Measurements from ENCODE around the gene USP13. TPM values are rescaled to one million over a fixed set of nuclear protein-coding genes. Genes with fewer than 3 reads are reported as not detected.

USP13 gene, protein sequence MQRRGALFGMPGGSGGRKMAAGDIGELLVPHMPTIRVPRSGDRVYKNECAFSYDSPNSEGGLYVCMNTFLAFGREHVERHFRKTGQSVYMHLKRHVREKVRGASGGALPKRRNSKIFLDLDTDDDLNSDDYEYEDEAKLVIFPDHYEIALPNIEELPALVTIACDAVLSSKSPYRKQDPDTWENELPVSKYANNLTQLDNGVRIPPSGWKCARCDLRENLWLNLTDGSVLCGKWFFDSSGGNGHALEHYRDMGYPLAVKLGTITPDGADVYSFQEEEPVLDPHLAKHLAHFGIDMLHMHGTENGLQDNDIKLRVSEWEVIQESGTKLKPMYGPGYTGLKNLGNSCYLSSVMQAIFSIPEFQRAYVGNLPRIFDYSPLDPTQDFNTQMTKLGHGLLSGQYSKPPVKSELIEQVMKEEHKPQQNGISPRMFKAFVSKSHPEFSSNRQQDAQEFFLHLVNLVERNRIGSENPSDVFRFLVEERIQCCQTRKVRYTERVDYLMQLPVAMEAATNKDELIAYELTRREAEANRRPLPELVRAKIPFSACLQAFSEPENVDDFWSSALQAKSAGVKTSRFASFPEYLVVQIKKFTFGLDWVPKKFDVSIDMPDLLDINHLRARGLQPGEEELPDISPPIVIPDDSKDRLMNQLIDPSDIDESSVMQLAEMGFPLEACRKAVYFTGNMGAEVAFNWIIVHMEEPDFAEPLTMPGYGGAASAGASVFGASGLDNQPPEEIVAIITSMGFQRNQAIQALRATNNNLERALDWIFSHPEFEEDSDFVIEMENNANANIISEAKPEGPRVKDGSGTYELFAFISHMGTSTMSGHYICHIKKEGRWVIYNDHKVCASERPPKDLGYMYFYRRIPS
- 9.3 to 11.6 TPM (median 9.8 TPM) in 5 replicates for total RNA-seq (2022; extraction: Qiagen RNA extraction; ENCODE audit: low read depth)

DNA sequence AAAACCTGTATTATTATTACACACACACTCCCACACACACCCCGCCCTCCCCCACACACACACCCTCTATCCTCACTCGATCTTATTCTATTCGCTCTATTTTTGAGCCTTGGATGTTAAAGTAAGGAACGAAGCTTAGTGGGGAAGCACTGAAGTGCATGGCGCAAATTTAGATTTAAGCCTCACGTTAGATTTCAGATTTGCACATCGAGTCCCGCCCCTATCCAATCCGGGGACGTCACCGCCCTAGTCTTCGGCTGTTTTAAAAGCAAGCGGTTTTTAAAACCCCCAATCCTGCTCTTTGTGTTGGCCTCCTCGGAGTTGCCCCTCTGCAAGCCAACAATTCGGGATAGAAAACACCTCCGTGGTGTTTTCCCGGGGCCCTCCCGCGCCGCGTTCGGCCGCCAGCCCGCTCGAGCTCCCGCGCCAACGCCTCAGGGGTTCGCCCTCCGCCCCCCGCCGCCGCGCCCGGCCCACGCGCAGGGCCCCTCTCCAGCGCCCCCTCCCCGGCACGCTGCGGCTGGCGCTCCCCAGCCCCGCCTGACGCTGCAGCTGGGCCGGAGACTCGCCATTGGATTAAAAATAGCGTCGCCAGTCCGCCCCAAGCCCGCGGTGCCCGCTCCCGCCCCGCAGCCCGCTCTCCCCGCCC, at the start of gene USP13:
USP13 (plus strand) TSS at position 594 of the 649 bp plus-strand sequence. CDS start 186 bp downstream, outside the sequence.

DNA sequence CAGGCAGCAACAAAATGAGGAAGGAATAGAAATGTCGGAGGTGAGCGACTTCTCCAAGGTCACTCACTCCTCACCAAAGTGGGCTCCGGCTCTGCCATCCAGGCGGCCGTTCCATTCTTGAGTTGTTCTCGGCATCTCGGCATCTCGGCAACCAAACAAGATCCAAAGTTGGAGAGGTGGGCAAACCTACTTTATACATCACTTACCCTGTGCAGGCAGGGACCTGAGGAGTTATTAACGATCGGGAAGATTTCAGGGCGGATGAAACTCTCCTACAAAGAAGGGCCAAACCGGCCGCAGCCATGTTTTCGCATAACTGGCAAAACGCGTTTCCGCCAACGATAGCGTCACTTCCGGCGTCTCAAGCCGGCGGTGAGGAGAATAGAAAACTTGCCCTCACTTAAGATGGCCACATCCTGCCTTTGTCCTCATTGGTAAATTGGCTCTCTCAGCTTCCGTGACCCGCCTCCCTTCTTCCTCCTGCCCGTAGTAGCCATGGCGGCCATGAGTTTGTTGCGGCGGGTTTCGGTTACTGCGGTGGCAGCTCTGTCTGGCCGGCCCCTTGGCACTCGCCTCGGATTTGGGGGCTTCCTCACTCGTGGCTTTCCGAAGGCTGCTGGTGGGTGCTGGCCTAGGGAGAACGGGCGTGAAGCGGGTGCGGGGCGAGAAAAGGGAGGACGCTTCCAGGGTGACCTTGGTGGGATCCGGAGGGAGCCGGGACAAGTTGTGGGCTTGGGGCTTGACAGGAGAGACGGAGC, 48.3 kb upstream of the USP13 start, which contains the start of the genes MRPL47 and NDUFB5:
MRPL47 (minus strand) TSS at position 318 of the 758 bp plus-strand sequence; CDS start at position 304, 14 bp downstream.
NDUFB5 (plus strand) TSS at position 474 of the 758 bp plus-strand sequence; CDS start at position 496, 22 bp downstream.

Other genes starting within 250 kb of the USP13 start
- 9.7 to 16.0 TPM (median 14.1 TPM) in 5 replicates for gene GNB4, start 201.6 kb upstream of the USP13 start, total RNA-seq (2022; extraction: Qiagen RNA extraction; ENCODE audit: low read depth)
- 49.1 to 71.1 TPM (median 51.8 TPM) in 5 replicates for gene ACTL6A, start 90.1 kb upstream of the USP13 start, total RNA-seq (2022; extraction: Qiagen RNA extraction; ENCODE audit: low read depth)
- 39.2 to 43.6 TPM (median 40.7 TPM) in 5 replicates for gene MRPL47, start 48.4 kb upstream of the USP13 start, total RNA-seq (2022; extraction: Qiagen RNA extraction; ENCODE audit: low read depth)
- gene NDUFB5, start 48.2 kb upstream of the USP13 start, total RNA-seq (2022; extraction: Qiagen RNA extraction; ENCODE audit: low read depth): 46.1 to 55.8 TPM (median 47.6 TPM) in 5 replicates

All from A549 treated with GW870086 at 1 μM for 4 hours (cell line).